Loucy (cell line): Measurements from ENCODE around the gene ARHGAP26.

ENCODE experiments used
- EZH2phosphoT487 ChIP-seq: fragments of 200-600 bp; IDR thresholded peaks from 2 replicates; pipeline ENCODE4 v1.6.1; 2018; ENCODE audit warnings: antibody characterized with exemption, mild to moderate bottlenecking, moderate library complexity, borderline replicate concordance
- TF ChIP-seq, protein P1 (sequence below): fragments of 200-600 bp; sonication (generic); conservative IDR thresholded peaks from 2 replicates; pipeline ENCODE4 v1.5.1; 2014; ENCODE audit warnings: mild to moderate bottlenecking, antibody characterized with exemption, low read length

DNA sequence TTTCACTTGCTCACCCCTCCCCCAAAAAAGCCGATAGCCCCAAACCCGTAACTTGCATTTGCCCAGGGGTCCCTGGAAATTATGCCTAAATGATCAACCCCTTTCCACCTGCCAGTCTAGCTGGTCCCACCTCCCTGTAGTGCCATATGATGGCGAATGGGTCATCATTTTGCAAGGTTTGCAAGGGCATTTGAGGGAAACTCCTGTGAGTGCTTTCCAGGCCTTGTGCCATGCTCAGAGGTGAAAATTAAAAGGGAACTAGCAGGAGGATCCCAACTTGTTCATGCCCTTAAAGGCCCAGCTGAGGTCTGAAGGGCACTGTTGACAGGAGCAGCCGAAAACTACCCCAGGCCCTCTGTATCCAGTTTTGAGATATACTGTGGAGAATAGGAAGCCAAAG lies 440.4 kb downstream of the ARHGAP26 start:
- TF ChIP-seq, protein P1, sequence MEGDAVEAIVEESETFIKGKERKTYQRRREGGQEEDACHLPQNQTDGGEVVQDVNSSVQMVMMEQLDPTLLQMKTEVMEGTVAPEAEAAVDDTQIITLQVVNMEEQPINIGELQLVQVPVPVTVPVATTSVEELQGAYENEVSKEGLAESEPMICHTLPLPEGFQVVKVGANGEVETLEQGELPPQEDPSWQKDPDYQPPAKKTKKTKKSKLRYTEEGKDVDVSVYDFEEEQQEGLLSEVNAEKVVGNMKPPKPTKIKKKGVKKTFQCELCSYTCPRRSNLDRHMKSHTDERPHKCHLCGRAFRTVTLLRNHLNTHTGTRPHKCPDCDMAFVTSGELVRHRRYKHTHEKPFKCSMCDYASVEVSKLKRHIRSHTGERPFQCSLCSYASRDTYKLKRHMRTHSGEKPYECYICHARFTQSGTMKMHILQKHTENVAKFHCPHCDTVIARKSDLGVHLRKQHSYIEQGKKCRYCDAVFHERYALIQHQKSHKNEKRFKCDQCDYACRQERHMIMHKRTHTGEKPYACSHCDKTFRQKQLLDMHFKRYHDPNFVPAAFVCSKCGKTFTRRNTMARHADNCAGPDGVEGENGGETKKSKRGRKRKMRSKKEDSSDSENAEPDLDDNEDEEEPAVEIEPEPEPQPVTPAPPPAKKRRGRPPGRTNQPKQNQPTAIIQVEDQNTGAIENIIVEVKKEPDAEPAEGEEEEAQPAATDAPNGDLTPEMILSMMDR: no peak
- no peak for TF ChIP-seq EZH2phosphoT487
